ENCODE measurements around the gene SLCO1B3. TPM values are rescaled to one million over a fixed set of nuclear protein-coding genes. Genes with fewer than 3 reads are reported as not detected.

Gene SLCO1B3
- total RNA-seq, 1 experiment from 2014 or later: not detected

DNA sequence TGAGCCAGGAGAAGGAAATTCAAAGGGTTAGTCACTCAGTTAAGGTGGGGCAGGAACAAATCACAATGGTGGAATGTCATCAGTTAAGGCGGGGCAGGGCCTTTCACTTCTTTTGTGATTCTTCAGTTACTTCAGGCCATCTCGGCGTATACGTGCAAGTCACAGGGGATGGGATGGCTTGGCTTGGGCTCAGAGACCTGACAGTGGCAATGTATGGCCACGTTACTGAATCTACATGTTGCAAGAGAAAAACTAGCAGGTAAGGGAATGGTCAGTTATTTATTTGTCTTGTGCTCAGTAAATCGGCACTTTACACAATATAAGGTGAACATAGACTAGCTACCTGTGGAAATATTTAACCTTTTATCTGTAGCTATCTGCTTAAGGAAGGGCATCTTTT, 11.9 kb downstream of the SLCO1B3 start:
- Histone ChIP-seq H3K4me2 (ENCODE audit: insufficient read depth, insufficient read length, low read length) (no peak overlapping the region), H2AK5ac (ENCODE audit: insufficient read length, low read length) (no peak overlapping the region), H3T11ph (ENCODE audit: low read length) (no peak overlapping the region), H4K5ac (ENCODE audit: insufficient read length, low read depth, low read length) (no peak overlapping the region), H3K9ac (ENCODE audit: extremely low read depth, insufficient read length, low read length) (no peak overlapping the region), H2BK12ac (ENCODE audit: insufficient read length, low read depth, low read length) (no peak overlapping the region), H2BK120ac (ENCODE audit: low read depth, low read length, poor library complexity, severe bottlenecking) (no peak overlapping the region), H2BK5ac (ENCODE audit: insufficient read length, low read length) (no peak overlapping the region), H2AFZ (ENCODE audit: low read length) (no peak overlapping the region), H3K79me2 (ENCODE audit: insufficient read depth, low read length) (no peaks in the 10 kb centered on the region), H3K27me3 (ENCODE audit: insufficient read depth, low read length) (no peaks in the 10 kb centered on the region), H2BK20ac (ENCODE audit: low read depth, low read length, poor library complexity, severe bottlenecking) (no peak overlapping the region), H3K9me3 (ENCODE audit: control insufficient read depth, low read depth, low read length) (no peaks in the 10 kb centered on the region), H3K79me1 (ENCODE audit: insufficient read depth, low read depth, low read length, poor library complexity, severe bottlenecking) (no peaks in the 10 kb centered on the region), H3K18ac (ENCODE audit: insufficient read length, low read depth, low read length) (no peak overlapping the region), H4K8ac (replicated peaks; ENCODE audit: insufficient read length, low read depth, low read length) (no peak overlapping the region), H4K20me1 (ENCODE audit: control insufficient read depth, insufficient read depth, insufficient read length) (no peaks in the 10 kb centered on the region), H3K23me2 (ENCODE audit: insufficient read length, low read depth, low read length, poor library complexity, severe bottlenecking) (no peaks in the 10 kb centered on the region), H3K56ac (ENCODE audit: insufficient read length, low read depth, low read length) (no peak overlapping the region), H3K4ac (ENCODE audit: low read depth, low read length) (no peak overlapping the region), H3K4me1 (ENCODE audit: insufficient read depth, low read length) (no peaks in the 10 kb centered on the region), H2BK15ac (ENCODE audit: low read depth, low read length) (no peak overlapping the region), H3K23ac (ENCODE audit: insufficient read length, low read depth, low read length) (no peak overlapping the region), H3K14ac (ENCODE audit: insufficient read depth, low read length) (no peak overlapping the region), H3K27ac (ENCODE audit: insufficient read length, low read depth, low read length) (no peak overlapping the region), H4K91ac (ENCODE audit: insufficient read length, low read depth, low read length) (no peak overlapping the region)
- peaks cover 5% of the 10 kb centered on the region; the same call in 1 of the 2 replicates for H3K27me3 Mint-ChIP-seq (ENCODE audit: low read depth)
- no CpG with 5 or more reads among the region's 6 CpGs for WGBS (ENCODE audit: extremely low coverage, insufficient read length, low lambda C conversion rate)
- H3K27ac Mint-ChIP-seq: no peak overlapping the region
- no peak for DNase-seq
- 0 out of 4 replicates have a peak, but pooled peaks cover 0 to under 1% of the 10 kb centered on the region in 2 experiments for H3K4me1 Mint-ChIP-seq
- peaks cover 38 to 49% of the 10 kb centered on the region in 2 experiments for H3K9me3 Mint-ChIP-seq
- H3K36me3 Mint-ChIP-seq (ENCODE audit: insufficient read depth in 1 of 3, low read depth in 3 of 3): peaks cover 21 to 45% (median 30%) of the 10 kb centered on the region in 3 experiments
- no peak overlapping the region for H3K4me3 Mint-ChIP-seq
- no peak for TF ChIP-seq CTCF (conservative IDR thresholded peaks at IDR 0.05)

All from H9 (cell line).